Upper lobe of right lung (tissue), 1 donor: ENCODE data around the gene MED22. TPM values are rescaled to one million over a fixed set of nuclear protein-coding genes. Genes with fewer than 3 reads are reported as not detected.

ENCODE experiments used
- ATAC-seq: fragments of 200-7000 bp; cut with Tn5 transposase; one replicate; pipeline ENCODE4 v1.9.1; 2020; ENCODE audit warnings: mild to moderate bottlenecking, moderate library complexity
- DNase-seq: peaks from one replicate; pipeline ENCODE4 v3.0.0-alpha.2; 2020
- H3K27ac ChIP-seq: fragments of 200-600 bp; one replicate; pipeline ENCODE4 v1.8.0; 2022
- H3K27me3 ChIP-seq: fragments of 200-600 bp; one replicate; pipeline ENCODE4 v1.8.0; 2022; ENCODE audit warnings: mild to moderate bottlenecking
- H3K36me3 ChIP-seq: fragments of 200-600 bp; one replicate; pipeline ENCODE4 v1.8.0; 2022
- H3K4me1 ChIP-seq: fragments of 200-600 bp; one replicate; pipeline ENCODE4 v1.8.0; 2022
- H3K4me3 ChIP-seq: fragments of 200-600 bp; one replicate; pipeline ENCODE4 v1.8.0; 2022; ENCODE audit warnings: mild to moderate bottlenecking
- H3K9me3 ChIP-seq: fragments of 200-600 bp; one replicate; pipeline ENCODE4 v1.8.0; 2022
- CTCF ChIP-seq: fragments of 200-600 bp; IDR thresholded peaks from one replicate; pipeline ENCODE4 v1.8.0; 2022; ENCODE audit warnings: antibody characterized with exemption
- intact Hi-C: fragments of 100-400 bp; cut with DNase I; formaldehyde crosslinking; loops from one replicate; pipeline ENCODE4 v1.11.0; 2022
- total RNA-seq: library from RNA; stranded (reverse); fragmentation: NEBNext Ultra II Directional; extraction: Animal tissue kit (Norgen Biotek cat#: 25700); gene quantifications from one replicate; pipeline ENCODE4 v1.2.1, GENCODE V29; 2021
- donor health status: DM: no; HTN: yes; CAD: no; lungs with severe emphysema.

Gene MED22
- total RNA-seq, 1 donor from 2014 or later: 25.8 TPM

- Histone ChIP-seq H3K9me3 (no peaks in the 10 kb centered on the region), H3K27ac (no peak overlapping the region), H3K36me3 (no peaks in the 10 kb centered on the region), H3K27me3 (no peaks in the 10 kb centered on the region), H3K4me1 (no peaks in the 10 kb centered on the region), H3K4me3 (no peak overlapping the region)
- ATAC-seq (no peak), DNase-seq (no peak)
- no peak for TF ChIP-seq CTCF
- intact Hi-C loops: no loop called here
These were observed 40.6 kb downstream of the MED22 start for GRCh38 chr9:133307301-133307700.

DNA sequence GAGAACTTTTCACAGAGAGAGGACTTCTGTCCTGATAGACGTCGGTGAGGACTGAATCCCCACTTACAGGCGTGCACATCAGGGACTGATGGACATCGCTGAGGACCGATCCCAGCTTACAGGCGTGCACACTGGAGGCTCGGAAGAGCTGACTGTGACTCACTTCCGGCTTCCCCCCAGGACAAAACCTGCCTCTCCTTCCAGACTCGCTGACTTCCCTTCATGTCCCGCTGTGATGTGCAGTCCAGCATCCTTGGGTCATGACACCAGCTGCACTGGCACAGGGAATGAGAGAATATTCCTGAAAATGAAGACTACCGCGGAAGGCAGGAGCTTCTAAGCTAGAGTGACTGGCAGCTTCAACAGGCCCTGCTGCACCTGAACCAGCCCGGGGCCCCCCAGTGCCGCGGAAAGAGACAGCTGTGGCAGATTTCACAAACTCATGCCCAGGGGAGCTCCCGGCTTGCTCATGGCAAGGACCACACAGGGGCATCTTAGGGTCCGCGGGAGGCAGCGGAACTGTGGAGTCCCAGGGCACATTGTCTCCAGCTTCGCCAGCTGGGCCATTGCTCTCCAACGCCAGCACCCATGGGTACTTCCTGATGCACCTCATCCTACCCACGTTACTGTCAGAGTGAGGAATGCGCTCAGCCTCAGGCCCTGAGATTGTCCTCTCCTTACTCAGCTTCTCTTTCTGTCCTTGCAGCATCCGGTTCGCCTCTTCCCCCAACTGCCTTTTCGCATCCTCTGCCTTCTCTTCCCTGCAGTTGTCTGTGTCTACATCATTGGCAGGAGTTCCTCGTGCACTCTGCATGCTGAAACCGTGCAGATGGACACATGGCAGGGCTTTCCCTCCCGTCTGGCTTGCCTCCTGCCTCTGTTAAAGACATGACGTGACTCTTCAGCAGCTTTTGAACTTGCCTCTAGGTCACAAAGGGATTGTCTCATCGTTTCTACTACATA, 41.4 kb downstream of the MED22 start:
- no peak for TF ChIP-seq CTCF
- no peak overlapping the region for H3K27ac ChIP-seq
- no peak for ATAC-seq
- no peaks in the 10 kb centered on the region for H3K36me3 ChIP-seq
- DNase-seq: no peak
- no peaks in the 10 kb centered on the region for H3K9me3 ChIP-seq
- no peak overlapping the region for H3K4me3 ChIP-seq
- intact Hi-C loops: no loop called here
- no peaks in the 10 kb centered on the region for H3K27me3 ChIP-seq
- H3K4me1 ChIP-seq: no peaks in the 10 kb centered on the region

GRCh38 chr9:133305731-133306130, 42.2 kb downstream of the MED22 start:
- H3K36me3 ChIP-seq: no peaks in the 10 kb centered on the region
- H3K4me1 ChIP-seq: no peaks in the 10 kb centered on the region
- ATAC-seq: no peak
- no peak overlapping the region for H3K27ac ChIP-seq
- no peak overlapping the region for H3K4me3 ChIP-seq
- H3K27me3 ChIP-seq: no peaks in the 10 kb centered on the region
- no peak for DNase-seq
- no peak for TF ChIP-seq CTCF
- no peaks in the 10 kb centered on the region for H3K9me3 ChIP-seq
- intact Hi-C loops: no loop called here

DNA sequence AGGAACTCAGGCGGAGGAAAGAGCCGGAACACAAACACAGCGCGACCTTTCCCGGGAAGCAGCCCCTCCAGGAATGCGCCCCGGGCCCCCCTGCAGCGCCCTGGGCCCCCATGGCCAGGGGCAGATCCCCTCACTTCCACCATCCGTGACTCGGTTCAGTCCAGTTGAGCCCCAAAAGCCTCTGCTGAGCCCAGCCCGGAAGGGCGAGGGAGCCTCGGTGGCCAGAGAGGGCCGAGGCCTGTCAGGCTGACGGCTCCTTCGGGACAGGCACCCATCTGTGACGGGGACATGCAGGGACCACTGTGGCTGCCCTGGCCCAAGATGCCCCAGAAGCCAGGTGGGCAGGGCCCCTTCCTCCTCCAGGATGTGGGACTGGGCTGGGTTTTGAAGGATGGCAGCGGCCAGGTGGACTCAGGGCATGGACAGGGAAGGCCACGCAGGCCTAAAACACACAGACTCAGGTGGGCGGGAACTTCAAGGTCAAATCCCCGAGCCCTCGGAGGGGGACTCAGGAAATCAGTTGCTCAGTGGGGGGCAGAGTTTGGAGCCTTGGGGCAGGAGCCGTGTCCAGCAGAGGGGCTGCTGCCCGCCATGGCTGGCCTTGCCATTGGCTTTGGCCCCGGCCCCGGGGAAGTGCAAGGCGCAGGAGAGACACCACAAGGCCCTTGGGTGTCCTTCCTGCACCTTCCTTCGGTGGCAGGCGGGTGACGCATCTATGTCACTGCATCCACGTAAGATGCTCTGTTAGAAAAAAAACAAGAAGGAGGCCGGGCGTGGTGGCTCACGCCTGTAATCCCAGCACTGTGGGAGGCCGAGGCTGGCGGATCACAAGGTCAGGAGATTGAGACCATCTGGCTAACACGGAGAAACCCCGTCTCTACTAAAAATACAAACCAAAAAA, 43.2 kb downstream of the MED22 start:
- intact Hi-C loops: no loop called here
- no peak overlapping the region for H3K27ac ChIP-seq
- no peak overlapping the region for H3K4me3 ChIP-seq
- H3K36me3 ChIP-seq: no peaks in the 10 kb centered on the region
- no peak for DNase-seq
- TF ChIP-seq CTCF: no peak
- H3K9me3 ChIP-seq: no peaks in the 10 kb centered on the region
- no peaks in the 10 kb centered on the region for H3K4me1 ChIP-seq
- ATAC-seq: no peak
- no peaks in the 10 kb centered on the region for H3K27me3 ChIP-seq

- ATAC-seq: no peak
- Histone ChIP-seq H3K4me1 (no peaks in the 10 kb centered on the region), H3K4me3 (no peak overlapping the region), H3K36me3 (no peaks in the 10 kb centered on the region), H3K9me3 (no peaks in the 10 kb centered on the region), H3K27ac (no peak overlapping the region), H3K27me3 (no peaks in the 10 kb centered on the region)
- no peak for TF ChIP-seq CTCF
- intact Hi-C loops: no loop called here
- no peak for DNase-seq
These were observed 43.8 kb downstream of the MED22 start for GRCh38 chr9:133304158-133304470.
